K562 (cell line): ENCODE measurements around the gene PPP4C.

ENCODE experiments used
- CEBPZ ChIP-seq: fragments of 150-350 bp; IDR thresholded peaks from 2 replicates; pipeline ENCODE4 v1.6.1; 2014; ENCODE audit warnings: low read depth, mild to moderate bottlenecking, low read length, borderline replicate concordance
- CTCF ChIP-seq, 3 experiments: IDR thresholded peaks in 2 of 3; conservative IDR thresholded peaks in 1 of 3; 2 replicates each; pipeline ENCODE4 v1.5.1; 2011 to 2012; ENCODE audit warnings: low read length in 3 of 3, mild to moderate bottlenecking in 3 of 3, control low read depth in 2 of 3, improper control_type of control experiment in 1 of 3, inconsistent platforms in 1 of 3, low read depth in 1 of 3, mixed read lengths in 1 of 3, moderate library complexity in 1 of 3; ENCODE audit not compliant: insufficient read depth in 2 of 3
- GABPA ChIP-seq: fragments of 200-800 bp; sonication (Bioruptor generic); conservative IDR thresholded peaks from 2 replicates; pipeline ENCODE4 v1.6.1; 2016; ENCODE audit warnings: low read depth, missing genetic modification characterization, missing compliant biosample characterization
- PATZ1 ChIP-seq: fragments of 250-450 bp; sonication (Bioruptor Pico); IDR thresholded peaks from 2 replicates; pipeline ENCODE4 v1.5.0; 2020; ENCODE audit warnings: mild to moderate bottlenecking, borderline replicate concordance
- RBM39 ChIP-seq: fragments of 200-400 bp; formaldehyde crosslinking; optimal IDR thresholded peaks from 2 replicates; pipeline ENCODE3; 2018; ENCODE audit warnings: low read depth, low read length
- ZNF174 ChIP-seq: fragments of 250-450 bp; sonication (Bioruptor Pico); IDR thresholded peaks from 2 replicates; pipeline ENCODE4 v1.4.0; 2020; ENCODE audit warnings: mild to moderate bottlenecking
- ZNF512 ChIP-seq: IDR thresholded peaks from 2 replicates; pipeline ENCODE4 v1.6.1; 2016; ENCODE audit warnings: missing genetic modification characterization, missing compliant biosample characterization
- ZNF561 ChIP-seq: fragments of 450-650 bp; formaldehyde crosslinking; conservative IDR thresholded peaks from 2 replicates; pipeline ENCODE4 v1.4.0; 2020; ENCODE audit warnings: mild to moderate bottlenecking, moderate library complexity

- TF ChIP-seq PATZ1, result no peak
- no peak for TF ChIP-seq ZNF174 (CRISPR knock-in tag)
- TF ChIP-seq CTCF (IDR thresholded peaks at IDR 0.05 in 2 of 3, conservative IDR thresholded peaks at IDR 0.05 in 1 of 3; ENCODE audit: insufficient read depth in 2 of 3, low read depth in 1 of 3, low read length in 3 of 3), result no peak
- no peak for TF ChIP-seq GABPA (tag)
- TF ChIP-seq CEBPZ, result no peak
- no peak for TF ChIP-seq ZNF561 (CRISPR knock-in tag)
- no peak for TF ChIP-seq RBM39
- no peak for TF ChIP-seq ZNF512 (tag)
Observed at GRCh38 chr16:30064729-30065101, 11.1 kb upstream of the PPP4C start.
